Measurements from ENCODE around the gene C19orf33. TPM values are rescaled to one million over a fixed set of nuclear protein-coding genes. Genes with fewer than 3 reads are reported as not detected.
"Not testable (repeated sequence)": the region's sequence is repeated elsewhere in the genome, so short reads cannot be mapped to it uniquely, and the experiment has no call there.

Gene C19orf33
- polyA plus RNA-seq, 3 donors: 10.6 to 11.1 (median 10.9) TPM

GRCh38 chr19:38333245-38333644 is 29.2 kb downstream of the C19orf33 start:
- DNase-seq: no peak

GRCh38 chr19:38335949-38336637 is 32.0 kb downstream of the C19orf33 start:
- peak; percentile 92 for DNase-seq

- peak; percentile 90 for DNase-seq
These were observed 32.7 kb downstream of the C19orf33 start for GRCh38 chr19:38336638-38337359.

GRCh38 chr19:38337360-38337653 is 33.3 kb downstream of the C19orf33 start:
- DNase-seq: no peak

GRCh38 chr19:38339011-38339410 is 35.0 kb downstream of the C19orf33 start:
- not testable (repeated sequence) for DNase-seq

- DNase-seq: no peak
These were observed 36.9 kb downstream of the C19orf33 start for GRCh38 chr19:38340927-38341326.

GRCh38 chr19:38346837-38347236 is 42.8 kb downstream of the C19orf33 start:
- no peak for DNase-seq

- DNase-seq: no peak
These were observed 46.8 kb downstream of the C19orf33 start for GRCh38 chr19:38350883-38351282.

GRCh38 chr19:38351865-38352395 is 47.9 kb downstream of the C19orf33 start:
- no peak for DNase-seq

GRCh38 chr19:38352611-38353010 is 48.6 kb downstream of the C19orf33 start:
- no peak for DNase-seq

Other genes starting within 250 kb of the C19orf33 start
- 1 to 10 TPM; 1.2 to 2.9 (median 2.0) TPM for gene DPF1, start 80.0 kb upstream of the C19orf33 start, polyA plus RNA-seq (ENCODE audit: insufficient read length in 3 of 3)
- 10 to 100 TPM in 1 of 3 donors, 1 to 10 TPM in 2; 6.9 to 10.6 (median 8.6) TPM for gene PPP1R14A, start 47.9 kb upstream of the C19orf33 start, polyA plus RNA-seq (ENCODE audit: insufficient read length in 3 of 3)
- 100 to 1,000 TPM; 371 to 385 (median 383) TPM for gene SPINT2, start 39.7 kb upstream of the C19orf33 start, polyA plus RNA-seq (ENCODE audit: insufficient read length in 3 of 3)
- gene YIF1B, start 11.7 kb downstream of the C19orf33 start, polyA plus RNA-seq (ENCODE audit: insufficient read length in 3 of 3): 10 to 100 TPM; 35.4 to 45.4 (median 40.4) TPM
- 1 to 10 TPM; 3.0 to 4.4 (median 4.2) TPM for gene KCNK6, start 15.6 kb downstream of the C19orf33 start, polyA plus RNA-seq (ENCODE audit: insufficient read length in 3 of 3)
- gene CATSPERG, start 31.6 kb downstream of the C19orf33 start, polyA plus RNA-seq (ENCODE audit: insufficient read length in 3 of 3): 10 to 100 TPM in 1 of 3 donors, 1 to 10 TPM in 2; 3.7 to 12.1 (median 8.9) TPM
- gene PSMD8, start 70.3 kb downstream of the C19orf33 start, polyA plus RNA-seq (ENCODE audit: insufficient read length in 3 of 3): 100 to 1,000 TPM; 167 to 187 (median 173) TPM
- 1 to 10 TPM in 1 of 3 donors, under 1 TPM in 2; 0.81 to 1.7 (median 0.88) TPM for gene GGN, start 83.8 kb downstream of the C19orf33 start, polyA plus RNA-seq (ENCODE audit: insufficient read length in 3 of 3)
- 1 to 10 TPM; 1.2 to 1.5 (median 1.4) TPM for gene SPRED3, start 84.4 kb downstream of the C19orf33 start, polyA plus RNA-seq (ENCODE audit: insufficient read length in 3 of 3)
- 10 to 100 TPM; 18.2 to 22.8 (median 19.1) TPM for gene FAM98C, start 98.8 kb downstream of the C19orf33 start, polyA plus RNA-seq (ENCODE audit: insufficient read length in 3 of 3)
- under 1 TPM; 0.81 to 0.96 (median 0.84) TPM for gene RASGRP4, start 122.0 kb downstream of the C19orf33 start, polyA plus RNA-seq (ENCODE audit: insufficient read length in 3 of 3)
- 1 to 10 TPM; 5.1 to 6.6 (median 5.2) TPM for gene RYR1, start 129.4 kb downstream of the C19orf33 start, polyA plus RNA-seq (ENCODE audit: insufficient read length in 3 of 3)